Measurements from ENCODE around the gene TPST1. TPM values are rescaled to one million over a fixed set of nuclear protein-coding genes. Genes with fewer than 3 reads are reported as not detected.
"Not testable (repeated sequence)": the region's sequence is repeated elsewhere in the genome, so short reads cannot be mapped to it uniquely, and the experiment has no call there.

The TPST1 gene
- 4.8 TPM for total RNA-seq
- long read RNA-seq, transcript TPST1-201 (6 exons, 2,116 nt) = major isoform, 5 of 8 reads
- long read RNA-seq, partial matches to known transcripts = 1 of 8 reads
- long read RNA-seq, other reads (novel, unspliced or antisense) = 2 of 8 reads

DNA sequence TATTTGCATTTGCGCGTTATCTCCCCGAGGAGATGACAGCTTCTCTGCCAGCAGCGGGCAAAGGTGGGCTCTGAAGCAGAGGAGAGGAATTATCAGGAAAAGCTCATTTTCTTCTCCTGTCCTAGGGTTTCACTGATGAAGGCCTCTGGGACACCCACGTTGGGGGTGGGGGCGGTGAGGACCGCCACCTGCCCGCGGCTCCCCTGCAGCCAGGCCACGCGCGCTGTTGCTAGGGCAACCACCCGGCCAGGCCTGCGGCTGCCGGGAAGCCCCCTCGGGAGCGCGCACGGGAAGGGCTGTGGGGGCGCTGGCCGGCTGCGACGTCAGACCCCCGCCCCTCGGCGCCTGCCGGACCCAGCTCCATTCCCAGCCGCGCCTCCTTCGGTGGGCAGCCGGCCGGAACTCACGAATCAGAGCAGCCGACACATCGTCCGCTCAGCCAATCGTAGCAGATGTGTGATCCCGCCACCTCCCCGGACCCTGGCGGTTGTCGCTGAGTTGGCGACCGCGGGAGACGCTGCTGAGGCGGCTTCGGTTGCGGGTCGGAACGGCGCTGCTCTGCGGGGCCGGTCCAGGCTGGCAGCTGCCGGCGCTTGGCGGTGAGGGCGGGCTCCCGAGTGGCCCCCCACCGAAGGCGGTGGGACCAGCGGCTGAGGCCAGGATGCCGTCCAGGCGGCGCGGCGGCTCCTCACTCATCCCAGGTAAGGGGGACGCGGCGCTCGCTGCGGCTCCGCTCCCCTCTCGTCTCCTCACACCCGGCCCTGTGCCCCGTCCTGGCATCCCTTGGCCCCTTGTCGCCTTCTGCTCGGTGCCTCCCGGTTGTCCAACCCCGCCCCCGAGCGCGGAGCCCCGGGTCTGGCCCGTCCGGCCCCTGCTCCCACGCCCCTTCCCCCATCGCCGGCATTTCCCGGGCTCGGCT is at the start of gene TPST1:
Gene TPST1 (plus strand): TSS at position 513 of the 919 bp plus-strand sequence. CDS start 35,092 bp downstream, outside the sequence.
- intact Hi-C loops (cut with DNase I) = loop anchor here (5.0 kb wide), 1 partner anchor 58 kb away; no protein-coding TSS in a partner anchor
- peak; percentile 95 for DNase-seq (ENCODE audit: low spot score)

DNA sequence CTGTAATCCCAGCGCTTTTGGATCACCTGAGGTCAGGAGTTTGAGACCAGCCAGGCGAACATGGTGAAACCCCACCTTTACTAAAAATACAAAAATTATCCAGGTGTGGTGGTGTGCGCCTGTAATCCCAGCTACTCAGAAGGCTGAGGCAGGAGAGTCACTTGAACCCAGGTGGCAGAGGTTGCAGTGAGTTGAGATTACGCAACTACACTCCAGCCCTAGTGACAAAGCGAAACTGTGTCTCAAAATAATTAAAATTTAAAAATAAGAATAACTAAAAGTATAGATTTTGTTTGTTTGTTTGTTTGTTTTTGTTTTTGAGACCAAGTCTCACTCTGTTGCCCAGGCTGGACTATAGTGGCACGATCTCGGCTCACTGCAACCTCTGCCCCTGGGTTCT is 49.1 kb upstream of the TPST1 start:
- DNase-seq (ENCODE audit: low spot score); intact Hi-C loops (cut with DNase I): not testable (repeated sequence)

DNA sequence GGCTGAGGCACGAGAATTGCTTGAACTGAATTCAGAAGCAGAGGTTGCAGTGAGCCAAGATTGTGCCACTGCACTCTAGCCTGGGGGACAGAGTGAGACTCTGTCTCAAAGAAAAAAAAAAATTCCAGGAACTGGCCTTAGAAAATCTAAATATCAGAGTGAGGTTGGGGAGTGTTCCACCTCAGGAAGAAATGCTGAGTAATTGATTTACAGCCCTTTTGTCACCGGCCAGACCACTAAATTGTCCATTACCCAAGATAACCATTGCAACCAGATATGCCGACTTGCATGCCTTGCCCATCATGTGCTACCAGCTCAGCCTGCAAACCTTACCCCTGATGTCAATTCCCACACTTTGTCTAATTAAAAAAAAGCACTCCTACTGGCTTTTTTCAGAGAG is 48.1 kb upstream of the TPST1 start:
- no peak for DNase-seq (ENCODE audit: low spot score)
- intact Hi-C loops (cut with DNase I) = no loop called here

DNA sequence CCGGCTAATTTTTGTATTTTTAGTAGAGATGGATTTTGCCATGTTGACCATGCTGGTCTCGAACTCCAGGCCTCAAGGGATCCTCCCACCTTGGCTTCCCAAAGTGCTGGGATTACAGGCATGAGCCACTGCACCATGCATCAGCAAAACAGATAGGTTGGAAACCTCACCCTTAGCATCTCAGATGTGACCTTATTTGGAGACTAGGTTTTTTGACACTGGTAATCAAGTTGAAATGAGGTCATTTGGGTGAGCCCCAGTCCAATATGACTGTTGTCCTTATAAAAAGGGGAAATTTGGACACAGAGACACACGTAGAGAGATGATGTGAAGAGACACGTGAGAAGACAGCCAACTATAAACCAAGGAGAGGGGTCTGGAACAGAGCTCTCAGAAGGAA is 42.5 kb upstream of the TPST1 start:
- no peak for DNase-seq (ENCODE audit: low spot score)
- intact Hi-C loops (cut with DNase I) = no loop called here

DNA sequence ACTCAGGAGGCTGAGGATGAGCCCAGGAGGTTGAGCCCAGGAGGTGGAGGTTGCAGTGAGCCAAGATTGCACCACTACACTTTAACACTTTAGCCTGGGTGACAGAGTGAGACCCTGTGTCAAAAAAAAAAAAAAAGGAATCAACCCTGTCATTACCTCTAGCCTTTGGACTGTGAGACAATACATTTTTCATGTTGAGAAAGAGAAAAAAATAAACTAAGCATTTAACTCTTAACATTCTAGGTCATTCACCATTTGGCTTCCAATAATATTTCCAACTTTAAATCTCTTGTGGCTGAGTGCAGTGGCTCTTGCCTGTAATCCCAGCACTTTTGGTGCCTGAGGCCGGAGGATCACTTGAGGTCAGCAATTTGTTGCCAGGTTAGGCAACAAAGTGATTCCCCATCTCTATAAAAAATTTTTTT is 41.9 kb upstream of the TPST1 start:
- no peak for DNase-seq (ENCODE audit: low spot score)
- intact Hi-C loops (cut with DNase I) = no loop called here

DNA sequence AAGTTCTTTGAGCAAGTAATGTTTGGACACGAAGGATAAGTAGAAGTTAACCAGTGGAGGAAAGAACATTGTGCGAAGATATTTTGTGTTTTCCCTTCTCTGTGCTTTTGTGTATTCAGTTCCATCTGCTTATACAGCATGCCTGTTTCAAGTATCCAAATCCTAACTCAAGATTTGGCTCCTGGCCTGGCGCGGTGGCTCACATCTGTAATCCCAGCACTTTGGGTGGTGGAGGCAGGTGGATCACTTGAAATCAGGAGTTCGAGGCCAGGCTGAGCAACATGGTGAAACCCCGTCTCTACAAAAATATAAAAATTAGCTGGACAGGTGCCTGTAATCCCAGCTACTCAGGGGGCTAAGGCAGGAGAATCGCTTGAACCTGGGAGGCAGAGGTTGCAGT is 40.8 kb upstream of the TPST1 start:
- no peak for DNase-seq (ENCODE audit: low spot score)
- intact Hi-C loops (cut with DNase I) = no loop called here

DNA sequence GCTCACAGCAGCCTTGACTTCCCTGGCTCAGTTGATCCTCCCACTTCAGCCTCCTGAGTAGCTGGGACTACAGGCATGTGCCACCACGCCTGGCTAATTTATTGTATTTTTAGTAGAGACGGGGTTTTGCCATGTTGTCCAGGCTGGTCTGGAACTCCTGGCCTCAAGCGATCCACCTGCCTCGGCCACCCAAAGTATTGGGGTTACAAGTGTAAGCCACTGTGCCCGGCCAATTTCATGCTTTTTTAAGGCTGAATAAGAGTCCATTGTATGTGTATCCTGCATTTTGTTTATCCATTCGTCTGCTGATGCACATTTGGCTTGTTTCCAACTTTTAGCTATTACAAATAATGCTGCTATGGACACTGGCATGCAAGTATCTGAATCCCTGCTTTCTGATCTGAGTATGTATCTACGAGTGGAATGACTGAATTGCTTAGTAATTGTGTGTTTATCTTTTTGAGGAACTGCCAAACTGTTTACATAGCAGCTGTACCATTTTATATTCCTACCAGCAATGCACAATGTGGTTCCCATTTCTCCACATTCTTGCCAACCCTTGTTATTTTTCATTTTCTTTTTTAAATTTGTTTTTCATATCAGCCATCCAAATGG is 37.3 kb upstream of the TPST1 start:
- intact Hi-C loops (cut with DNase I) = no loop called here

DNA sequence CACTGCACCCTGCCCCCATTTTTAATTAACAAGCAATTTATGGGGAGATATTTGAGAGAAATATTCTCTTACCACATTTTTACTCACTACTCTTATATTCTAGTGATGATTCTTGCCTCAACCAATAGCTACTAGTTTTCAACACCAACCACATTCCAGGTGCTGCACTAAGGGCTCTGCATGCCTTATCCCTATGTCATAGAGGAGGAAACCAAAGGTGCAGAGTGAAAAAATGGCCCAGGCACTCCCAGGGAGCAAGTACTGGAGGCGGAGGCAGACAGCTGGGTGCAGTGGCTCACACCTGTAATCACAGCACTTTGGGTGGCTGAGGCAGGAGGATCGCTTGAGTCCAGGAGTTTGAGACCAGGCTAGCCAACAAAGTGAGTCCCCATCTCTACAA is 35.5 kb upstream of the TPST1 start:
- intact Hi-C loops (cut with DNase I) = no loop called here
- DNase-seq (ENCODE audit: low spot score) = no peak

More for the DNA sequence above, 37.3 kb upstream of the TPST1 start:
- DNase-seq (ENCODE audit: low spot score) = no peak

DNA sequence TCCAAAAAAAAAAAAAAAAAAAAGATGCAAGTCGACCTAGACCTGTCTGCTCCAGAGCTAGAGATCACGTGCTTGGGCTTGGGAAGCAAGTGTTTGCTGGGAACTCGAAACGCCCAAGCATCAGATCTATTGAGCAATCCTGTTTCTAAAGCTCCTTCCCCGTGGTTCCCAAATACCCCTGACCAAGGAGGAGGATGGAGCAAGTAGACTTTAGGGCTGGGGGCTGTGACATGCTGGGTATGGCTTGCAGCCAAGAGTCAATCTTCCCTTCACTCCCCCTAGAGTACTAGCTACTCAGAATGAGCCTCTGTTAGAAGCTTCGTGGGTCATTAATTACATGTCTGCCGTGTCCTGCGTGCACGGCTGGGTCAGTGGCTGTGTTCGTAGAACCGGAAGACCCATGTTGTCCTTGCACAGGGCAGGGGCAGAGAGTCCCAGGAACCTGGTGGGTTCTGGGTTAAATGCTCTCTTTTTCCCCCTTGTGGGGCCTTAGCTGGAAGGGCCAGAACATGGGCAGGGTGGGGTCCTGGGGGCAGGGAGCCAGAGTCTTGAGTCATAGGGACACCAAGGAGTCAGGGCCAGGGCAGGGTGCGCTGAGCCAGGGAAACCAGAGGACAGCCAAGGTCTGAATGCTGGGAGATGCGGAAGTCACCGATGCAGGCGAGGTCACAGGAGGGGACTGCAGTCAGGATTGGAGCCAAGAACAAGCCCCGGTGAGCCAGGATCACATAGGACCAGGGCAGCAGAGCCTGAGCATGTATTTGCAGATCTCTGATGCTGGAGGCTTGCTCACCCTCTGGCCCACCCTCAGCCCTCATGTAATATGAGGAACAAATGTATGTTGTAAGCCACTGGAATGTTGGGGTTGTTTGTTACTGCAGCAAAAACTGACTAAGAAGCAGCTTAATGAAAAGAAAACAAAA is 34.6 kb upstream of the TPST1 start:
- intact Hi-C loops (cut with DNase I) = no loop called here

DNA sequence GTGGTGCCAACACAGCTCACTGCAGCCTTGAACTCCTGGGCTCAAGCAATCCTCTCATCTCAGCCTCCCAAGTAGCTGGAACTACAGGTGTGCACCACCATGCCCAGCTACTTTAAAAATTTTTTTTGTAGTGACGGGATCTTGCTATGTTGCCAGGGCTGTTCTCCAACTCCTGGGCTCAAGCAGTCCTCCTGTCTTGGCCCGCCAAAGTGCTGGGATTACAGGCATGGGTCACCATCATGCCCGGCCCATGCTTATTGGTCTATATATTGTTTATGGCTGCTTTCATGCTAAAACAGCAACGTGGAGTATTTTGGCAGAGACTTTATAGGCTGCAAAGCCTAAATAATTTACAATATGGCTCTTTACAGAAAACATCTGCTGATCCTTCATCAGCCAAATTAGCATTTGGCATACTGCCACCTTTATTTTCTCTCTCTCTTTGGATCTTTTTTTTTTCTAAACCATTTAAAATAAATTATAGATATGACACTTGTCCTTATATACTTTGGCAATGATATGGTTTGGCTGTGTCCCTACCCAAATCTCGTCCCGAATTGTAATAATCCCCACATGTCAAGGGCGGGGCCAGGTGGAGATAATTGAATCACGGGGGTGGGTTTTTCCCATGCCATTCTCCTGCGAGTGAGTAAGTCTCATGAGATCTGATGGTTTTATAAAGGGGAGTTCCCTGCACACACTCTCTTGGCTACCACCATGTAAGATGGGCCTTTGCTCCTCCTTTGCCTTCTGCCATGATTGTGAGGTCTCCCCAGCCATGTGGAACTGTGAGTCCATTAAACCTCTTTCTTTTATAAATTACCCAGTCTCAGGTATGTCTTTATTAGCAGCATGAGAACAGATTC is 32.4 kb upstream of the TPST1 start:
- intact Hi-C loops (cut with DNase I); DNase-seq (ENCODE audit: low spot score): not testable (repeated sequence)

More for the DNA sequence above, 34.6 kb upstream of the TPST1 start:
- DNase-seq (ENCODE audit: low spot score) = peak; percentile 77

DNA sequence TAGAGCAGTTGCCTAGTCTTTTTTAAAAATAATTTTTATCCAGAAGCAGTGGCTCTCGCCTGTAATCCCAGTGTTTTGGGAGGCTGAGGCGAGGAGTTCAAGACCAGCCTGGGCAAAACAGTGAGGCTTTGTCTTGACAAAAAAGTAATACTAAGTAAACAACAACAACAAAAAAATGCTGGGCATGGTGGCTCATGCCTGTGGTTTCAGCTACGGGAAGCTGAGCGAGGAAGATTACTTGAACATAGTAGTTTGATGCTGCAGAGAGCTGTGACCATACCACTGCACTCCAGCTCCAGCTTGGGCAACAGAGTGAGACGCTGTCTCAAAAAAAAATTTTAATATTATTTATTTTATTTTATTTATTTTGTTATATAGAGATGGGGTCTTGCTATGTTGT is 31.3 kb upstream of the TPST1 start:
- intact Hi-C loops (cut with DNase I) = no loop called here
- no peak for DNase-seq (ENCODE audit: low spot score)

DNA sequence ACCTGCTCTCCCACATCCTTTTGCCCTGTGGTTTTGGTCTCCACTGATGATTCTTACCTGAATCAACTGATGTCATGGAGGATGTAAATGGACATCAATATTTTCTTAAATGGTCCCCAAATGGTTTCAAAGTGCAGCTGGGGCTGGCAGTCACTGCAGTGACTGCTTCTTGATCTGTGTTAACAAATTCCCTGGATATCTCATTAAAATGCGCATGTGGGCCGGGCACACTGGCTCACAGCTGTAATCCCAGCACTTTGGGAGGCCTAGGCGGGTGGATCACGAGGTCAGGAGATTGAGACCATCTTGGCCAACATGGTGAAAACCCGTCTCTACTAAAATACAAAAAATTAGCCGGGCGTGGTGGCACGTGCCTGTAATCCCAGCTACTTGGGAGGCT is 30.1 kb upstream of the TPST1 start:
- intact Hi-C loops (cut with DNase I) = not testable (repeated sequence)

DNA sequence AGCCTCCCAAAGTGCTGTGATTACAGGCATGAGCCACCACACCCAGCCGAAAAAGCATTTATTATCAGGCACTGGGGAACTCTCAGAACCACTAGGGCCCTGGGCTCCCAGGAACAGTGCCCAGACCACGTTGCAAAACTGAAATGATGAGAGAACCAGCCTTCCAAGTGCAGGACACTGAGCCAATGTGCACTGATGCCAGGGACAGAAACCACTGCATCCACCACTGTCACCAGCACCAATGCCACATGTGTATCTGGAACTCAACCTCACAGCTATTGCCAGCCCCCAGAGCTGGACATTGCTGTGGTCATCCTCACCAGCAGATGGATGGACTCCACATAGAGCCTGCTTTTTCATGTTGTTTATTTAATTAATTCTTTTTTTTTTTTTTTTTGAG is 28.2 kb upstream of the TPST1 start:
- intact Hi-C loops (cut with DNase I) = no loop called here
- DNase-seq (ENCODE audit: low spot score) = no peak

More for the DNA sequence above, 30.1 kb upstream of the TPST1 start:
- not testable (repeated sequence) for DNase-seq (ENCODE audit: low spot score)

DNA sequence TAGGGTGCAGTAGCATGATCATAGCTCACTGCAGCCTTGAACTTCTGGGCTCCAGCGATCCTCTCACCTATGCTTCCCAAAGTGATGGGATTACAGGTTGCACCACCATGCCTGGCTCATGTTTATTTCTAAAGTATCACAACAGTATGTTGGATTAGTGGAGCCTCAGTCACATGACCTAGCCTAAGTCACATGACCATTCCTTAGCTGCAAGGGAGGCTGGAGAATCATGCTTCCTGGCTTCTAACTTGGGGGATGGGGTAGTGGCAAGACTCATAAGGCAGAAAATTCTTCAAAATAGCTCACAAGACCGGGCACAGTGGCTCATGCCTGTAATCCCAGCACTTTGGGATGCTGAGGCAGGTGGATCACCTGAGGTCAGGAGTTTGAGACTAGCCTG is 26.9 kb upstream of the TPST1 start:
- intact Hi-C loops (cut with DNase I) = no loop called here
- DNase-seq (ENCODE audit: low spot score) = no peak

DNA sequence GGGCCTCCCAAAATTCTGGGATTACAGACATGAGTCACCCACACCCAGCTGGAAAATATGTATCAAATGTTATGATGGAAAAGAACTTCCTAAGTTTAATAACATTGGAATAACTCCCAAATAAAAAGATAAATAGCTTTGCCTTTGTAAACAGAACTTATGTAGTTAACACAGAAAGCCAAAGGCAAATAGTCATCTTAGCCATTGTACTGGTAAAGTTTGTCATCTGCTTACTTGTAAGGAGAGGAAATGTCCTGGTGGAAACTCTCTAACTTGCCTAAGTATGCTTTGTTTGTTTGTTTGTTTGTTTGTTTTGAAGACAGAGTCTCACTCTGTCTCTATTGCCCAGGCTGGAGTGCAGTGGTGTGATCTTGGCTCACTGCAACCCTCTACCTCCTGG is 23.8 kb upstream of the TPST1 start:
- intact Hi-C loops (cut with DNase I) = no loop called here
- DNase-seq (ENCODE audit: low spot score) = no peak

DNA sequence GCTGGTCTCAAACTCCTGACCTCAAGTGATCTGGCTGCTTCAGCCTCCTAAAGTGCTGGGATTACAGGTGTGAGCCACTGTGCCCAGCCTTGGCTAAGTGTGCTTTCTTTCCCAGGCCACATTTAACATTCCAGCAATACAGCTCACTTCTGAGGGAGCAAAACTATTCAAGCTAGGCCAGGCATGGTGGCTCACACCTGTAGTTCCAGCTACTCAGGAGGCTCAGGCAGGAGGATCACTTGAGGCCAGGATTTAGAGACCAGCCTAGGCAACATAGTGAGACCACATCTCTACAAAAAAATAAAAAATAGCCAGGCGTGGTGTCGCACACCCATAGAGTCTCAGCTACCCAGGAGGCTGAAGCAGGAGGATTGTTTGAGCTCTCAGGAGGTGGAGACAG is 23.3 kb upstream of the TPST1 start:
- intact Hi-C loops (cut with DNase I) = no loop called here

DNA sequence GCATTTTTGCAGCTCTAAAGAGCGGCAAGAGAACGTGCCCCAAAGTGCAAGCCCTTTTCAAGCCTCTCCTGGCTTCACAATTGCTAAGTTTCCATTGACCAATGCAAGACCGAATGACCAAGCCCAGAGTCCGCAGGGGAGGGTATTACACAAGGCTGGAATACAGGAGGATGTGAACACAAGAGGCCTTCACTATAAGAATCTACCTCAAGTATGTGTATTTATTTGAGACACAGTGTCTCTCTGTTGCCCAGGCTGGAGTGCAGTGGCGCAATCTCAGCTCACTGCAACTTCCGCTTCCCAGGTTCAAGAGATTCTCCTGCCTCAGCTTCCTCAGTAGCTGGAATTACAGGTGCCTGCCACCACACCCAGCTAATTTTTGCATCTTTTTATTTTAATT is 22.2 kb upstream of the TPST1 start:
- DNase-seq (ENCODE audit: low spot score) = no peak
- intact Hi-C loops (cut with DNase I) = no loop called here

More for the DNA sequence above, 23.3 kb upstream of the TPST1 start:
- no peak for DNase-seq (ENCODE audit: low spot score)

DNA sequence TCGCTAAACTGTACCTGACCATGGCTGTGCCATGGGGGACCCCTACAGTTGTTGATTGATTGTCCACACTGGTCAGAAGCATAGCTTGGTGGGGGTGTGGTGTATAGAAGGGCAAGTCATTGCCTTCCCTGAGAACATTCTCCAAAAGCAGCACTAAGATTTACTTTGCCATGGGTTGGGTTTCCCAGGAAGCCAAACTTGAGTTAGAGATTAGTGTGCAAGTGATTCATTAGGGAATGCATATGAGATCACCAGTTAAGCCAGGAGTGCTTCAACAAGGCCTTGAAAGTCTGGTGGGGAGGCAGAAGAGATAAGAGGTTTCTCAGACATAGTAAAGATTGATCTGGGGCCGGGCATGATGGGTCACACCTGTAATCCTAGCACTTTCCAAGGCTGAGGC is 21.4 kb upstream of the TPST1 start:
- DNase-seq (ENCODE audit: low spot score) = no peak
- intact Hi-C loops (cut with DNase I) = no loop called here
